AG09319 (cell line): ENCODE results near the gene MEGF8.

Experiments used
- DNase-seq: peaks from one replicate; pipeline ENCODE4 v3.0.0-alpha.2; 2010; ENCODE audit warnings: low read depth; ENCODE audit errors: extremely low read depth
- CTCF ChIP-seq: IDR thresholded peaks from 2 replicates; pipeline ENCODE4 v1.5.1; 2011; ENCODE audit warnings: low read depth, mild to moderate bottlenecking, inconsistent platforms, low read length, moderate library complexity

MEGF8 gene

GRCh38 chr19:42353341-42354015 is 28.0 kb downstream of the MEGF8 start:
- no peak for TF ChIP-seq CTCF
- DNase-seq = no peak

- no peak for TF ChIP-seq CTCF
- DNase-seq = no peak
These were observed 30.5 kb downstream of the MEGF8 start for GRCh38 chr19:42355896-42356295.

GRCh38 chr19:42356686-42357085 is 31.3 kb downstream of the MEGF8 start:
- no peak for DNase-seq
- TF ChIP-seq CTCF = no peak

GRCh38 chr19:42357290-42357689 is 31.9 kb downstream of the MEGF8 start:
- no peak for TF ChIP-seq CTCF

GRCh38 chr19:42360787-42361544 is 35.5 kb downstream of the MEGF8 start:
- no peak for DNase-seq
- no peak for TF ChIP-seq CTCF

More at GRCh38 chr19:42357290-42357689, 31.9 kb downstream of the MEGF8 start:
- no peak for DNase-seq

GRCh38 chr19:42361545-42361910 is 36.1 kb downstream of the MEGF8 start:
- DNase-seq = no peak
- no peak for TF ChIP-seq CTCF

- TF ChIP-seq CTCF = no peak
- no peak for DNase-seq
These were observed 36.9 kb downstream of the MEGF8 start for GRCh38 chr19:42362342-42362741.
